Epithelial cell of prostate (primary cell): ENCODE measurements around the gene SLC26A8.
"Not testable (repeated sequence)": the region's sequence is repeated elsewhere in the genome, so short reads cannot be mapped to it uniquely, and the experiment has no call there.

Experiments used
- DNase-seq: peaks from one replicate; pipeline ENCODE4 v3.0.0-alpha.2; 2011; ENCODE audit warnings: low read depth, low spot score
- H3K27ac ChIP-seq: fragments of 450-650 bp; 2 replicates; pipeline ENCODE4 v1.5.1; 2017; ENCODE audit warnings: mild to moderate bottlenecking

Gene SLC26A8

DNA sequence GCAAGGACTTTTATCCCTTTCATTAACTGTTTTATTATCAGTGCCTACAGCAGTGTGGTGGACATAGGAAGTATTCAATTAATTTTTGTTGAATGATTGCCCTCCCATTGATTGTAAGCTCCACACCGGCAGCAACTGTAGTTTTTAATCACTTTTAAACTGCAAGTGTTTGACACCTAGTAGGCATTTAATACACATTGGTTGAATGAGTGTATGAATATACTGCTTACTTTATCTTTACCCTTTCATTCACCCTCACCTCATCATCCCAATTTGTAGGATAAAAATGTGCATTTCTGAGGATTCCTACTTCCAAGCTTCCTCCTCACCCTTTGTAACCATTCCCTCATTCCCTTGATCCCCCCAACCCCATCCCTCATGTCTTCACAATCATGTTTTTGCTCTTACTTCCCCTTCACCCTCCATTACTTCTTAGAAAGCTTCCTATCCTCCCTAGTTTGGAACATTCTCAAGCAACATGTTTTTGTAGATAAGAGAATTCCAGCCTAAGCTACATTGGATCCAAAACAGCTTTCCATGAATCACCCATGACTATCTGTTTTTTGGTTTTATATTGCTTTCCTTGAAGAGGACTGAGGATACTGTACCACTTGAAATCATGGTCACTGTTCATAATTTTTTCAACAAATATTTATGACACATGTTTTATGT is 955 bp upstream of the SLC26A8 start:
- DNase-seq = no peak
- no peak overlapping the region for H3K27ac ChIP-seq

DNA sequence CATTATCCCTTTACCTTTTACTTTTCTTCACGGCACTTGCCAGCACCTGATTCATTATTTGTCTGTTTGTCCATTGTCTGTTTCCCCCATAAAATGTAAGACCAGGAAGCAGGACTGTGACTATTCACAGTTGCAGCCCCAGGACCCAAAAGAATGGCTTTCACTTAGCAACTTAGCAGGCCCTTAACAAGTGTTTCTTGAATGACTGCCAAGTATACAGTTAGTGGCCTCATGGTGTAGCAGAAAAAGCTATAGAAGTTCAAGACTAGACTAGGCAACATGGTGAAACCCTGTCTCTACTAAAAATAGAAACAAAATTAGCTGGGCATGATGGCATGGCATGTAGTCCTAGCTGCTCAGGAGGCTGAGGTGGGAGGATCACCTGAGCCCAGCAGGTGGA is 4.3 kb downstream of the SLC26A8 start:
- no peak for DNase-seq
- no peak overlapping the region for H3K27ac ChIP-seq

DNA sequence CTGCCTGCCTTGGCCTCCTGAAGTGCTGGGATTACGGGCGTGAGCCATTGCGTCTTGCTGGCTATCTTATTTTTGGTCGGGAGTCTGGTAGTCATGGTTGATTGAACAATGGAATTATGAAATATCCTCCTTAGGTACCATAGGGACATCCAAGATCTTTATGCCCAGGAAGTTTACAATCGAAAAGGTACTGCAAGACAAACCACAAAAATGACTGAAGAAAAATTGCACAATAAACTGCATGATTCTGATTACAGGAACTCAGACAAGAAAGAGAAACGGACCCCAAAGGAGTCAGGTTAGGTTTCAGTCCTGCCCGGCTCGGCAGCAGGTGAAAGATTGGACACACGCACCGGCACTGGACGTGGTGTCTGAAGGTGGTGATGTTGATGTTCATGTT is 5.3 kb downstream of the SLC26A8 start:
- H3K27ac ChIP-seq = no peak overlapping the region
- no peak for DNase-seq

GRCh38 chr6:36018339-36018738 is 6.1 kb downstream of the SLC26A8 start:
- H3K27ac ChIP-seq = no peak overlapping the region
- no peak for DNase-seq

GRCh38 chr6:36015666-36016065 is 8.8 kb downstream of the SLC26A8 start:
- H3K27ac ChIP-seq = no peak overlapping the region
- no peak for DNase-seq

- DNase-seq = no peak
Measured at GRCh38 chr6:36000451-36000850, 24.0 kb downstream of the SLC26A8 start.

DNA sequence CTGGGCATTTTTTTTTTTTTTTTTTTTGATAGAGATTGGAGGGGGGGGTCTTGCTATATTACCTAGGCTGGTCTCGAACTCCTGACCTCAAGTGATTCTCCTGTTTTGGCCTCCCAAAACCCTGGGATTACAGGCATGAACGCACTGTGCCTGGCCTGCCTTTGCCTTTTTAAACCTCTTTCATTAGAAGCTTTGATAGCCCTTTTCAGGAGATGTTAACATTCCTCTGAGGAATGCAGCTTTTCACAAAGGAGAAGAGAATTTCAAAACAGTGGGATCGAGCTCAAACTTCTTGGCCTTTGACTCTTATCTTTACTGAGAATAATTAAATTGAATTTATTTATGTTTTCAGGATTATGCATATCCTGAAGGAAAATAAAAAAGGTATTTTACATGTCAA is 31.3 kb downstream of the SLC26A8 start:
- DNase-seq = no peak
- no peak overlapping the region for H3K27ac ChIP-seq

More at GRCh38 chr6:36000451-36000850, 24.0 kb downstream of the SLC26A8 start:
- no peak overlapping the region for H3K27ac ChIP-seq

GRCh38 chr6:35988047-35988446 is 36.4 kb downstream of the SLC26A8 start:
- H3K27ac ChIP-seq, DNase-seq: not testable (repeated sequence)

DNA sequence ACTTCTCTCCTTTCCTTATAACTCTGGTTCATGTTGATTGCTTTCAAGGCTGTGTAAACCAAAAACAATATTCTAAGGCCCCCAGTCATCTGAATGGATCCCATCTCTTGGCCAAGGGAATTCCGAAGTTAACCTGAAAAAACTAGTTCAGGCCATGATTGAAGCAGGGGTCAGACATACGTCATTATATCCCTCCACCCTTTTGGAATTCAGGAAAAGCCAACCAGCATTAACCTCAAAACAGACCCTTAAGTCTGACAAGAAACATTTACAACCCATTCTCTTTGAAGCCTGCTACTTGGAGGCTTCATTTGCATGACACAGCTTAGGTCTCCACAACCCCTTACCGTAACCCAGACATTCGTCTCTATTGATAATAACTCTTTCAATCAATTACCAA is 39.7 kb downstream of the SLC26A8 start:
- DNase-seq = no peak
- H3K27ac ChIP-seq = no peak overlapping the region

DNA sequence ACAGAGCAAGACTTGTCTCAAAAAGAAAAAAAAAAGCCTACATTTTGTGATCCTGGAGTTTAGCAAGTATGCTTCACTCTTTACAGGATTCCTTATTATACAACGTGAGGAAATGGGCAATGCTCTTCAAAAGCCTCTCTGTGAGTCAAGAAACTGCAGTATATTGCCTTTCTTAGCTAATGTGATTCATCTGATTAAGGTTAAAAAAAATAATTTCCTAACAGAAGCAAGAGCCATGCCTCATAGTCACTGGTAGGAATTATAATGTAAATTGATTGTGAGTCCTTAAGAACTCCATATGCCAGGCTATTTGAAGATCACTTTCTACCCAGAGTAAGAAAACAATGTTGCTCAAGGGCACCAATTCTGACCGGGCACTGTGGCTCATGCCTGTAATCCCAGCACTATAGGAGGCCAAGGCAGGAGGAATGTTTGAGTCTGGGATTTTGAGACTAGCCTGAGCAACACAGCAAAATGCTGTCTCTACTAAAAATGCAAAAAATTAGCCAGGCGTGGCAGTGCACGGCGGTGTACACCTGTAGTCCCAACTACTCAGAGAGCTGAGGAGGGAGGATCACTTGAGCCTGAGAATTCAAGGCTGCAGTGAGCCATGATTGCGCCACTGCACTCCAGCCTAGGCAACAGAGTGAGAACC is 43.3 kb downstream of the SLC26A8 start:
- H3K27ac ChIP-seq = no peak overlapping the region
- no peak for DNase-seq

DNA sequence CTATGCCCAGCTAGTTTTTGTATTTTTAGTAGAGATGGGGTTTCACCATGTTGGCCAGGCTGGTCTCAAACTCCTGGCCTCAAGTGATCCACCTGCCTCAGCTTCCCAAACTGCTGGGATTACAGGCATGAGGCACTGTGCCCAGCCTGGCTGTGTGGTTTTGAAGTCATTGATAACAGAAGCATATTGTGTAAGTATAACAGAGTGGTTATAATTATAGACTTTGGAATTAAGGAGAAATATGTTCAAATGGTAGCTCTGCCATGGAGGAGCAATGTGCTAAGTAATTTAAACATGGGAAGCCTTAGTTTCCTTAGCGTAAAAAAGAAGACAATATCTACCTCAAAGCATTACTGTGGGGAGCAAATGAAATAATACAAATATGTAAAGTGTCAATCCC is 44.3 kb downstream of the SLC26A8 start:
- H3K27ac ChIP-seq, DNase-seq: not testable (repeated sequence)

- no peak overlapping the region for H3K27ac ChIP-seq
- DNase-seq = no peak
Measured at GRCh38 chr6:35977308-35977707, 47.1 kb downstream of the SLC26A8 start.

DNA sequence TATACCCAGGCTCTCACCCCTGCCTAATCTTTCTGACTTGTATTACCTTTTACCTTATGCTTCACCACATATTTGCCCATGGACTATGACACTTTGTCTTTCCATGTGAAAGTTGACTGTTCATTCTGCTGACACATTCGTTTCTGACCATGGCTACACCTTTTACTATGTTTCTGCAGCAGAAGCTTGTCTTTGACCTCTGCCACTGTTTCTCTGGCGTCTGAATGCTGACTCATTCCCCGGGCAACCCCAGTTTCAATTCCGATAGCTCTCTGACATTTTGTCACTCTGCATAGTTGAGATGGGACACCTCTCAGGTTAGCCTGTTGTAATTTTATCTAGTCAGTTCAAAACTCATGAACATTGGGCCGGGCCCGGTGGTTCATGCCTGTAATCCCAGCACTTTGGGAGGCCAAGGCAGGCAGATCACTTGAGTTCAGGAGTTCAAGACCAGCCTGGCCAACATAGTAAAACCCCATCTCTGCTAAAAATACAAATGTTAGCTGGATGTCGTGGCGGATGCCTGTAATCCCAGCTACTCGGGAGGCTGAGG is 50.7 kb downstream of the SLC26A8 start:
- DNase-seq = no peak
- H3K27ac ChIP-seq = no peak overlapping the region

GRCh38 chr6:35972471-35973367 is 51.7 kb downstream of the SLC26A8 start:
- DNase-seq = no peak
- H3K27ac ChIP-seq = no peak overlapping the region

DNA sequence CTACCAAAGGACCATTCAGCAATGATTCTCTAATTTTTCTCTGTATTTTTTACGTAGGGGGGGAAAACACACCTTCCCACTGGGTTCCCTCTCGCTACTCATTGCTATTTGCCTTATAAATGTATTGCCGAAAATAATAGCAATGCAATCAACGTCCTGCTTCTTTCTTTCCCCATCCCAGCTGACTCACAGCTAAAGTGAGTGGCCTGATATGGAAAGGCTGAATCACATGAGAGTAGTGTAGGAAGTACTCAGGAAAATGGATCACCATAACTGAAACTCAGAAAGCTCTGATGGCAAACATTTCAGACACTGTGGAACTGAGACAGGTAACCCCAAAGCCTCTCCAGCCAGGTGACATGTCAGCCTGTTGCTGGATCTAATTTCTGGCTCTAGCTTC is 54.3 kb downstream of the SLC26A8 start:
- DNase-seq = peak; percentile 33
- H3K27ac ChIP-seq = peak overlapping the region; percentile 9

DNA sequence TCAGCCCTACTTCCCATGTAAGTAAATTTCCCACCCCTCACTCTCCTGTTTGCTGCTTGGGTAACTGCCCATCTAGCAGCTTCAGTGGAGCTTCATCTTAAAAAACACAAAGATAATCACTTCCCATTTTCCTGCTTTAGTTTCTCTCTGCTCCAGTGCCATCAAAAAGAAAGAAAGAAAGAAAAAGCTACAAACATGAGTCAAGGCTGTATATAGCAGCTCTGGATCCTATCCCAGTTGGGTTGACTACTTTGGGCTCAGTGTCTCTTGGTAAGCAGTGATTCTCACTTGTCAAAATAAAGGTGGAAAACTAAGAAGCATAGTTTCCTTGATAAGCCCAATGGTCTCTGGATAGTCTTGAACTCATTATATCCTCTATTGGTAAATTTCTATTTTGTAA is 54.8 kb downstream of the SLC26A8 start:
- H3K27ac ChIP-seq = no peak overlapping the region
- no peak for DNase-seq

DNA sequence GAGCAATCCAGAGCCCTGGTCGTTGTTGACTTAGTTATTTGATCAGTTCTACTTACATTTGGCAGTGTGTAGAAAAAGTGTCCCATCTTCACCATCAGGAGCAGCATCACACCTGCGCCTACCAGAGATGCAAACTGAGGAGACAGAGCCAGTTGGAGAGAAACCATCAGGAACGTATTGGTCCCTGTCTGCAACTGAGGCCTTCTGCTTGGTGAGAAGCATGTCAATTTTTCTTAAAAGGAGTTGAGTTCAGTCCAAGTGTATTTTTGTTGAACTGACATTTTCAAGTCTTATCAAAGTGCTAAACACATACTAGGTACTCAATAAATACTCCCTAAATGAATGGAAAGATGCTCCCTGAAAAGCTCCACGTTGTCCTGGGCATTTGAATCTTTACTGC is 55.6 kb downstream of the SLC26A8 start:
- no peak overlapping the region for H3K27ac ChIP-seq
- no peak for DNase-seq

GRCh38 chr6:35967076-35967774 is 57.2 kb downstream of the SLC26A8 start:
- H3K27ac ChIP-seq = no peak overlapping the region
- no peak for DNase-seq

- no peak for DNase-seq
- no peak overlapping the region for H3K27ac ChIP-seq
Measured at GRCh38 chr6:35962779-35963560, 61.5 kb downstream of the SLC26A8 start.
